ENCODE measurements around the gene ABCA6.

Gene ABCA6

GRCh38 chr17:69069226-69069750 is 72.4 kb downstream of the ABCA6 start:
- peaks cover 3 to 13% of the 10 kb centered on the region in 2 experiments for H3K4me1 ChIP-seq (ENCODE audit: control insufficient read depth in 1 of 2, insufficient read depth in 1 of 2, low read depth in 1 of 2, low read length in 1 of 2)
- TF ChIP-seq CTCF (IDR thresholded peaks at IDR 0.05), result no peak
- H3K27ac ChIP-seq, result no peak overlapping the region
- no peaks in the 10 kb centered on the region for H3K27me3 ChIP-seq
- no peak overlapping the region for H3K4me3 ChIP-seq (ENCODE audit: low read depth in 1 of 2, low read length in 1 of 2)
- no peaks in the 10 kb centered on the region for H3K36me3 ChIP-seq
- no peaks in the 10 kb centered on the region for H3K9me3 ChIP-seq

GRCh38 chr17:69067274-69068047 is 74.2 kb downstream of the ABCA6 start:
- TF ChIP-seq CTCF (IDR thresholded peaks at IDR 0.05), result no peak
- Histone ChIP-seq H3K9me3 (no peaks in the 10 kb centered on the region), H3K27ac (no peak overlapping the region), H3K36me3 (no peaks in the 10 kb centered on the region), H3K4me3 (ENCODE audit: low read depth in 1 of 2, low read length in 1 of 2) (no peak overlapping the region), H3K27me3 (no peaks in the 10 kb centered on the region), H3K4me1 (ENCODE audit: control insufficient read depth in 1 of 2, insufficient read depth in 1 of 2, low read depth in 1 of 2, low read length in 1 of 2) (peaks cover 3 to 13% of the 10 kb centered on the region in 2 experiments)

GRCh38 chr17:69066482-69066881 is 75.2 kb downstream of the ABCA6 start:
- H3K27ac ChIP-seq, result peak overlapping the region; percentile 53
- peak overlapping the region; percentile 22 to 39 for H3K4me3 ChIP-seq (ENCODE audit: low read depth in 1 of 2, low read length in 1 of 2)
- no peaks in the 10 kb centered on the region for H3K36me3 ChIP-seq
- peaks cover 3 to 13% of the 10 kb centered on the region in 2 experiments for H3K4me1 ChIP-seq (ENCODE audit: control insufficient read depth in 1 of 2, insufficient read depth in 1 of 2, low read depth in 1 of 2, low read length in 1 of 2)
- H3K27me3 ChIP-seq, result no peaks in the 10 kb centered on the region
- no peaks in the 10 kb centered on the region for H3K9me3 ChIP-seq
- TF ChIP-seq CTCF (IDR thresholded peaks at IDR 0.05), result no peak

- H3K4me1 ChIP-seq (ENCODE audit: control insufficient read depth in 1 of 2, insufficient read depth in 1 of 2, low read depth in 1 of 2, low read length in 1 of 2), result peaks cover 3 to 13% of the 10 kb centered on the region in 2 experiments
- no peak overlapping the region for H3K27ac ChIP-seq
- no peak for TF ChIP-seq CTCF (IDR thresholded peaks at IDR 0.05)
Observed at GRCh38 chr17:69065113-69065512, 76.6 kb downstream of the ABCA6 start.

DNA sequence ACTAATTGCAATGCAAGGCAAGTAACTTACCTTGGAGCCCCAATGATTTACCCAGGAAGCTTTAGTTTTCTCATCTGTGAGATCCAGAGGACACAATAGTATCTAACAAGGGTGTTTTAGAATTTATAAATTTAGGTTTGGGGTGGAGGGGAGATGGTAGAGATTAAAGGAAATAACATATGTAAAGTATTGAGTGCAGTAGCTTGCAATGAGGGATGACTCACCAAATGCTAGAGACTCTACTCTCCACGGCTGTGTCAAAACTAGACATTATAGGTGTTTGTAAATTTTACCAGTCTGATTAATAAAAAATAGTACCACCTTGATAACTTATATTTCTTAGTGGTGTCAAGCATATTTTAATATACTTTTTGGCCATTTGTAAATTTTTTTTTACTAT is 77.2 kb downstream of the ABCA6 start:
- no peak overlapping the region for H3K4me3 ChIP-seq (ENCODE audit: low read depth in 1 of 2, low read length in 1 of 2)
- H3K36me3 ChIP-seq, result no peaks in the 10 kb centered on the region
- H3K27ac ChIP-seq, result peak overlapping the region; percentile 7
- no peaks in the 10 kb centered on the region for H3K9me3 ChIP-seq
- no peaks in the 10 kb centered on the region for H3K27me3 ChIP-seq
- no peak for TF ChIP-seq CTCF (IDR thresholded peaks at IDR 0.05)
- H3K4me1 ChIP-seq (ENCODE audit: control insufficient read depth in 1 of 2, insufficient read depth in 1 of 2, low read depth in 1 of 2, low read length in 1 of 2), result peaks cover 3 to 13% of the 10 kb centered on the region in 2 experiments

More at GRCh38 chr17:69065113-69065512, 76.6 kb downstream of the ABCA6 start:
- Histone ChIP-seq H3K4me3 (ENCODE audit: low read depth in 1 of 2, low read length in 1 of 2) (no peak overlapping the region), H3K36me3 (no peaks in the 10 kb centered on the region), H3K27me3 (no peaks in the 10 kb centered on the region), H3K9me3 (no peaks in the 10 kb centered on the region)

Measured in neutrophil (primary cell).